B cell (primary cell): ENCODE measurements around the gene PNPO. TPM values are rescaled to one million over a fixed set of nuclear protein-coding genes. Genes with fewer than 3 reads are reported as not detected.

Experiments used
- ATAC-seq: fragments of 200-7000 bp; cut with Tn5 transposase; one replicate; pipeline ENCODE4 v1.10.0; 2021; ENCODE audit warnings: low read depth, mild to moderate bottlenecking, moderate number of reproducible peaks, moderate library complexity
- CTCF ChIA-PET: fragments of 350-600 bp; sonication (Branson Sonifier 250); formaldehyde crosslinking; loops from one replicate; lab custom pipeline; 2021; ENCODE audit warnings: antibody characterized with exemption, inconsistent platforms; lab: Charles Lee
- POLR2A ChIA-PET: fragments of 350-600 bp; sonication (Branson Sonifier 250); formaldehyde crosslinking; loops from one replicate; lab custom pipeline; 2021; ENCODE audit warnings: antibody characterized with exemption; lab: Charles Lee
- DNase-seq: peaks from one replicate; pipeline ENCODE4 v3.0.0; 2013
- H2AFZ ChIP-seq: 2 replicates; pipeline ENCODE4 v1.6.1; 2012; ENCODE audit warnings: mild to moderate bottlenecking, low read depth, low read length; ENCODE audit not compliant: insufficient read depth, poor library complexity, severe bottlenecking
- H3K27ac ChIP-seq, 2 donors: 1 replicate in 1 of 2; 2 replicates in 1 of 2; pipeline ENCODE4 v1.5.1; 2012 to 2013; ENCODE audit warnings: low read length in 2 of 2, mild to moderate bottlenecking in 2 of 2, moderate library complexity in 1 of 2
- H3K27me3 ChIP-seq, 4 experiments: fragments of 200-600 bp in 1 of 4; sonication (generic) in 1 of 4; replicated peaks in 1 of 4; 1 replicate in 2 of 4; 2 replicates in 2 of 4; pipeline versions ENCODE4 v1.6.1 to v1.7.0; 2013 to 2016; ENCODE audit warnings: low read length in 3 of 4, mild to moderate bottlenecking in 2 of 4, mixed read lengths in 1 of 4, moderate library complexity in 1 of 4; ENCODE audit not compliant: insufficient read depth in 4 of 4, control insufficient read depth in 3 of 4; ENCODE audit errors: control extremely low read depth in 1 of 4
- H3K36me3 ChIP-seq, 2 experiments: replicated peaks in 1 of 2; 1 replicate in 1 of 2; 2 replicates in 1 of 2; pipeline versions ENCODE4 v1.6.1 to v1.7.1; 2013; ENCODE audit warnings: low read length in 1 of 2; ENCODE audit not compliant: insufficient read depth in 2 of 2, control insufficient read depth in 1 of 2; ENCODE audit errors: control extremely low read depth in 1 of 2, extremely low read depth in 1 of 2
- H3K4me1 ChIP-seq, 2 donors: fragments of 200-600 bp in 1 of 2; sonication (generic) in 1 of 2; 1 replicate in 1 of 2; 2 replicates in 1 of 2; pipeline versions ENCODE4 v1.5.1 to v1.6.1; 2013 to 2017; ENCODE audit warnings: low read length in 2 of 2; ENCODE audit not compliant: control insufficient read depth in 2 of 2, insufficient read depth in 2 of 2
- H3K4me2 ChIP-seq: replicated peaks from 2 replicates; pipeline ENCODE3; 2012; ENCODE audit warnings: mild to moderate bottlenecking, low read depth, low read length; ENCODE audit not compliant: poor library complexity, severe bottlenecking
- H3K4me3 ChIP-seq, 5 experiments: fragments of 200-600 bp in 1 of 5; sonication (generic) in 1 of 5; 1 replicate in 3 of 5; 2 replicates in 2 of 5; pipeline versions ENCODE4 v1.5.1 to v1.7.0; 2011 to 2016; ENCODE audit warnings: low read length in 4 of 5, mild to moderate bottlenecking in 4 of 5, low read depth in 2 of 5, control low read depth in 1 of 5, moderate library complexity in 1 of 5; ENCODE audit not compliant: insufficient read depth in 1 of 5; ENCODE audit errors: control extremely low read depth in 1 of 5, extremely low read depth in 1 of 5
- H3K79me2 ChIP-seq: fragments of 200-600 bp; sonication (generic); one replicate; pipeline ENCODE4 v1.6.0; 2016; ENCODE audit warnings: low read length; ENCODE audit not compliant: control insufficient read depth, insufficient read depth
- H3K9ac ChIP-seq: fragments of 200-600 bp; sonication (generic); 2 replicates; pipeline ENCODE4 v1.6.1; 2017; ENCODE audit warnings: mild to moderate bottlenecking, low read length, moderate library complexity
- H3K9me3 ChIP-seq, 3 donors: one replicate each; pipeline versions ENCODE4 v1.6.1 to v1.7.1; 2013; ENCODE audit warnings: low read length in 2 of 3; ENCODE audit not compliant: control insufficient read depth in 2 of 3, insufficient read depth in 1 of 3; ENCODE audit errors: control extremely low read depth in 1 of 3
- H4K20me1 ChIP-seq: 2 replicates; pipeline ENCODE4 v1.6.0; 2012; ENCODE audit warnings: mild to moderate bottlenecking, low read length; ENCODE audit not compliant: insufficient read depth, control insufficient read depth, poor library complexity, severe bottlenecking
- H3K27ac Mint-ChIP-seq: one replicate; pipeline ENCODE4 v1.8.0; 2021; ENCODE audit warnings: mixed read lengths
- H3K27me3 Mint-ChIP-seq: one replicate; pipeline ENCODE4 v1.8.0; 2021; ENCODE audit warnings: mixed read lengths
- H3K4me1 Mint-ChIP-seq: one replicate; pipeline ENCODE4 v1.8.0; 2021; ENCODE audit warnings: mixed read lengths
- H3K4me3 Mint-ChIP-seq: one replicate; pipeline ENCODE4 v1.8.0; 2021; ENCODE audit warnings: mixed read lengths
- H3K9me3 Mint-ChIP-seq: one replicate; pipeline ENCODE4 v1.8.0; 2022; ENCODE audit warnings: mixed read lengths; ENCODE audit not compliant: insufficient read depth
- EZH2 ChIP-seq: IDR thresholded peaks from 2 replicates; pipeline ENCODE4 v1.6.1; 2012; ENCODE audit warnings: borderline replicate concordance, low read depth, mild to moderate bottlenecking, moderate library complexity, low read length; ENCODE audit not compliant: insufficient read depth, poor library complexity, severe bottlenecking
- WGBS: methylation state at CpG from one replicate; pipeline ENCODE4 v1.1.5; 2013; ENCODE audit warnings: missing lambda C conversion rate; ENCODE audit not compliant: insufficient coverage; 5-methylcytosine and 5-hydroxymethylcytosine counted together
- intact Hi-C: fragments of 100-400 bp; cut with micrococcal nuclease; formaldehyde crosslinking; loops from one replicate; pipeline ENCODE4 v1.10.0; 2022
- polyA plus RNA-seq: library from polyadenylated mRNA; depleted of rRNA; stranded (reverse); fragments of >200 nt; gene quantifications from 2 replicates; pipeline ENCODE4 v1.2.3, GENCODE V29; 2012
- total RNA-seq, 2 donors: library from RNA; stranded (reverse); fragments of 120-200 nt in 1 of 2; gene quantifications; 1 replicate in 1 of 2; 2 replicates in 1 of 2; pipeline versions ENCODE4 v1.2.3 to v1.2.4, GENCODE V29; 2013 to 2022
- TF ChIP-seq, protein P1 (sequence below): fragments of 200-600 bp; IDR thresholded peaks from one replicate; pipeline ENCODE4 v1.8.0; 2022; ENCODE audit warnings: antibody characterized with exemption, mild to moderate bottlenecking

The PNPO gene
- total and polyA plus RNA-seq, 2 donors (not counting 1 experiment from before 2014, with no cell fraction given) = 8.0 to 14.7 TPM

DNA sequence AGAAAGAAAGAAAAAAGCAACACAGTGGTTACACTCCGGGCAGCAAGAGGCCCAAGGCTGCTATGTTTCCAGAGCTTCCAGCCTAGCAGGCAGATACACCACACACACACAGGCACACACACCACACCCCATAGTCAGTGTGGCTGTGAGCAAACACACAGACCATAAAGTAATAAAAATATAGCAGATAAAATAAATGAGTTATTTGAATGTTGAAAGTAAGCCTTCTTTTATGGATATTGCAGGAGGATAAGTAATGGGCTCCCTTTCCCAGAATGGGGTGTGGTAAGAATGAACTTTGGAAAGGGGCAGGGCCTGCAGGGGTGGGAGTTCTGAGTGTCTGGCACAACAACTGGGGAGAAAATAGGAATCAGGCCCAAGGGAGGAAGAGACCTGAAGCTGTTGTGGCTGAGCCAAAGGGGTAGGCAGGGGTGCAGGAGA lies 24.7 kb downstream of the PNPO start:
- H3K27me3 Mint-ChIP-seq = no peaks in the 10 kb centered on the region
- intact Hi-C loops = no loop called here
- DNase-seq (no peak), ATAC-seq (no peak)
- no peaks in the 10 kb centered on the region for H3K9me3 Mint-ChIP-seq
- peaks cover 7 to 8% of the 10 kb centered on the region in 2 donors for H3K4me1 ChIP-seq
- no peak overlapping the region for H2AFZ ChIP-seq
- H3K36me3 ChIP-seq = no peaks in the 10 kb centered on the region
- no peak overlapping the region for H3K4me2 ChIP-seq
- H4K20me1 ChIP-seq = no peaks in the 10 kb centered on the region
- H3K9ac ChIP-seq = no peak overlapping the region
- no peaks in the 10 kb centered on the region for H3K27me3 ChIP-seq
- H3K79me2 ChIP-seq = peaks cover 13% of the 10 kb centered on the region
- ChIA-PET CTCF (interaction anchor here (7.3 kb wide), 1 partner anchor 17 kb away, joined by 155 read pairs; no protein-coding TSS in a partner anchor), POLR2A (no interaction called here)
- H3K4me3 Mint-ChIP-seq = no peak overlapping the region
- no peak overlapping the region for H3K27ac Mint-ChIP-seq
- no CpG with 5 or more reads among the region's 1 CpG for WGBS
- TF ChIP-seq, protein P1, sequence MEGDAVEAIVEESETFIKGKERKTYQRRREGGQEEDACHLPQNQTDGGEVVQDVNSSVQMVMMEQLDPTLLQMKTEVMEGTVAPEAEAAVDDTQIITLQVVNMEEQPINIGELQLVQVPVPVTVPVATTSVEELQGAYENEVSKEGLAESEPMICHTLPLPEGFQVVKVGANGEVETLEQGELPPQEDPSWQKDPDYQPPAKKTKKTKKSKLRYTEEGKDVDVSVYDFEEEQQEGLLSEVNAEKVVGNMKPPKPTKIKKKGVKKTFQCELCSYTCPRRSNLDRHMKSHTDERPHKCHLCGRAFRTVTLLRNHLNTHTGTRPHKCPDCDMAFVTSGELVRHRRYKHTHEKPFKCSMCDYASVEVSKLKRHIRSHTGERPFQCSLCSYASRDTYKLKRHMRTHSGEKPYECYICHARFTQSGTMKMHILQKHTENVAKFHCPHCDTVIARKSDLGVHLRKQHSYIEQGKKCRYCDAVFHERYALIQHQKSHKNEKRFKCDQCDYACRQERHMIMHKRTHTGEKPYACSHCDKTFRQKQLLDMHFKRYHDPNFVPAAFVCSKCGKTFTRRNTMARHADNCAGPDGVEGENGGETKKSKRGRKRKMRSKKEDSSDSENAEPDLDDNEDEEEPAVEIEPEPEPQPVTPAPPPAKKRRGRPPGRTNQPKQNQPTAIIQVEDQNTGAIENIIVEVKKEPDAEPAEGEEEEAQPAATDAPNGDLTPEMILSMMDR = no peak
- no peak for TF ChIP-seq EZH2
- H3K4me1 Mint-ChIP-seq = peaks cover 11% of the 10 kb centered on the region
- H3K9me3 ChIP-seq = no peaks in the 10 kb centered on the region
- H3K27ac ChIP-seq = no peak overlapping the region
- no peak overlapping the region for H3K4me3 ChIP-seq

DNA sequence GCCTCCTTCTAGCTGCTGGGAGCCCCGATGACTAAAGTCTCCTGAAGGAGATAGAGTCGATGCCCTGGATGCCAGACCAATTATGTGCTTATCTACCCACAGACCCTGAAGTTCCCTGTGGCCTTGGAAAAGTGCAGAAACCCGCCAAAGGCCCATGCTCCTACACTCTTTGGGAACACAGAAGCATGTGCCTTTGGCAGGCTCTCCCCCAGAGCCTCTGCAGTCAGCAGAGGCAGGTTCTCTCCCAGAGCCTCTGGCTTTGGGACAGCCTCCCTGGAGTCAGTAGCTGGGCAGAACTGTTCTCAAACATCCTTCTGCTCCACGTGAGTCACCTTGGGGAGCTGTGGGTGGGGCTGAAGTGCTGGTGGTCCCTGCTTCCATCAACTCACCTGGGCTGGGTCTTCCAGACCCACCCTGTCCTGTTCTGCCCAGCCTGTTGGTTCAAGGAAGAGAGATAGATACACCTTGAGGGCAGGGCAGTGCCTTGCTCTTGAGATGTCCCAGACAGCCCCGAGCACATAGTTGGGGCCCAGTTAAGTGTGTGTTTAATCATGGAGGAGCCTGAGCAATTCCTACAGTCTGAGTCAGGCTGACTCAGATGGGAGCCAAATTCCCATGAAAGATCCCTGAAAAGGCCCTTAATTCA lies 26.4 kb downstream of the PNPO start:
- DNase-seq (no peak), ATAC-seq (no peak)
- Mint-ChIP-seq H3K9me3 (no peaks in the 10 kb centered on the region), H3K4me1 (peaks cover 20% of the 10 kb centered on the region), H3K4me3 (no peak overlapping the region), H3K27me3 (no peaks in the 10 kb centered on the region), H3K27ac (no peak overlapping the region)
- POLR2A ChIA-PET = no interaction called here
- no peak overlapping the region for H2AFZ ChIP-seq
- WGBS = 70% methylated on average over 4 of the region's 5 CpGs
- no peaks in the 10 kb centered on the region for H3K9me3 ChIP-seq
- H3K27me3 ChIP-seq = no peaks in the 10 kb centered on the region
- H3K36me3 ChIP-seq = no peaks in the 10 kb centered on the region
- H3K4me2 ChIP-seq = no peak overlapping the region
- H3K4me1 ChIP-seq = peaks cover 19 to 25% of the 10 kb centered on the region in 2 donors
- H3K9ac ChIP-seq = no peak overlapping the region
- H3K27ac ChIP-seq = no peak overlapping the region
- no peak for TF ChIP-seq EZH2
- TF ChIP-seq, protein P1 = no peak
- no peak overlapping the region for H3K4me3 ChIP-seq
- CTCF ChIA-PET = interaction anchor here (1.4 to 7.3 kb wide), 2 partner anchors 18 to 77 kb away, joined by 5 to 155 read pairs; no protein-coding TSS in a partner anchor
- intact Hi-C loops = no loop called here
- H4K20me1 ChIP-seq = no peaks in the 10 kb centered on the region
- H3K79me2 ChIP-seq = peaks cover 25% of the 10 kb centered on the region
